GM13976 (cell line): ENCODE results near the gene AMDHD2.

Experiments
- DNase-seq: peaks from one replicate; pipeline ENCODE4 v3.0.0; 2012; ENCODE audit warnings: low spot score
- CTCF ChIP-seq: IDR thresholded peaks from 2 replicates; pipeline ENCODE4 v1.5.1; 2012; ENCODE audit warnings: borderline replicate concordance, mild to moderate bottlenecking; ENCODE audit not compliant: insufficient read depth; ENCODE audit errors: extremely low read depth, missing control alignments, control extremely low read depth
- in situ Hi-C: fragments of 300-500 bp; cut with MboI; formaldehyde crosslinking; loops from one replicate; pipeline ENCODE4 v1.12.0; 2022; ENCODE audit warnings: low sequenced_read_pairs, mixed read lengths, inconsistent platforms; ENCODE audit not compliant: unreplicated experiment

AMDHD2 gene

GRCh38 chr16:2507052-2507659 lies 13.0 kb upstream of the AMDHD2 start:
- peak; percentile 79 for DNase-seq
- no peak for TF ChIP-seq CTCF
- in situ Hi-C loops, result no loop called here

- in situ Hi-C loops, result no loop called here
- no peak for DNase-seq
Measured at GRCh38 chr16:2507665-2508064, 12.5 kb upstream of the AMDHD2 start.

GRCh38 chr16:2508722-2509400 lies 11.3 kb upstream of the AMDHD2 start:
- TF ChIP-seq CTCF, result no peak
- DNase-seq, result no peak
- in situ Hi-C loops, result no loop called here

More at GRCh38 chr16:2507665-2508064, 12.5 kb upstream of the AMDHD2 start:
- TF ChIP-seq CTCF, result no peak

GRCh38 chr16:2511128-2511800 lies 8.9 kb upstream of the AMDHD2 start:
- no peak for TF ChIP-seq CTCF
- in situ Hi-C loops, result no loop called here
- DNase-seq, result no peak

GRCh38 chr16:2511996-2512734 lies 8.0 kb upstream of the AMDHD2 start:
- in situ Hi-C loops, result no loop called here
- TF ChIP-seq CTCF, result no peak
- DNase-seq, result no peak

- peak; percentile 6 for TF ChIP-seq CTCF
- peak; percentile 58 for DNase-seq
Measured at GRCh38 chr16:2512735-2513404, 7.3 kb upstream of the AMDHD2 start.

More at GRCh38 chr16:2512735-2513404, 7.3 kb upstream of the AMDHD2 start:
- in situ Hi-C loops, result no loop called here
